Fibroblast of skin of right quadriceps (primary cell): Measurements from ENCODE around the gene OPA3.
A peak's percentile ranks its signal among the peaks of the same experiment; 100 is the strongest.
"Not testable (repeated sequence)": the region's sequence is repeated elsewhere in the genome, so short reads cannot be mapped to it uniquely, and the experiment has no call there.

ENCODE experiments used
- DNase-seq: peaks from one replicate; pipeline ENCODE4 v3.0.0-alpha.2; 2013

OPA3 gene

GRCh38 chr19:45517238-45517637 lies 67.4 kb downstream of the OPA3 start:
- no peak for DNase-seq

DNA sequence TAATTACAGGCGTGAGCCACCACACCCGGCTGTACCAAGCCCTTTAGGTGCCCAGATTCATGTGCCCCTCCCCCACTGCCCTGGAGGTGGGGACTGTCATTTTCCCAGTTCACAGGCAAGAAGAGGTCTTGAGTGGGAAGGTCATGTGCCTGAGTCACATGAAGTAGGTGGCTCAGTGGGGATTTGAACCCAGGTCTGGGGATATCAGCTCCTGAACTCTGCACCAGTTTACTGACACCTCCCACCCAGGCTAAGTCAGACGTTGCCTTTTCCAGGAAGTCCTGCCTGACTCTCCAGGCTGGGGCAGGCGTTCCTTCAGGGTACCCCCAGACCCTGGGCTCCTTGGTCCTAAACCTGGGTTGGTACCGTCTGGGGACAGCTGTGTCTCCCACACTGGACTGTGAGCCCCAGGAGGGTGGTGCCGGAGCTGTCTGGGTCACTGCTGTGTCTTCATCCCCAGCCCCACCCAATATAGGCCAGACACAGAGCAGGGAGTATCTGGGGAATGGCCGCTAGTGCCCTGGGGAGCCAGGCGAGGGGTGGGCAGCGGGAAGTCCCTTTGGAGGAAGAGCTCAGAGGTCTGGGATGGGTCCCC lies 68.7 kb downstream of the OPA3 start:
- no peak for DNase-seq

DNA sequence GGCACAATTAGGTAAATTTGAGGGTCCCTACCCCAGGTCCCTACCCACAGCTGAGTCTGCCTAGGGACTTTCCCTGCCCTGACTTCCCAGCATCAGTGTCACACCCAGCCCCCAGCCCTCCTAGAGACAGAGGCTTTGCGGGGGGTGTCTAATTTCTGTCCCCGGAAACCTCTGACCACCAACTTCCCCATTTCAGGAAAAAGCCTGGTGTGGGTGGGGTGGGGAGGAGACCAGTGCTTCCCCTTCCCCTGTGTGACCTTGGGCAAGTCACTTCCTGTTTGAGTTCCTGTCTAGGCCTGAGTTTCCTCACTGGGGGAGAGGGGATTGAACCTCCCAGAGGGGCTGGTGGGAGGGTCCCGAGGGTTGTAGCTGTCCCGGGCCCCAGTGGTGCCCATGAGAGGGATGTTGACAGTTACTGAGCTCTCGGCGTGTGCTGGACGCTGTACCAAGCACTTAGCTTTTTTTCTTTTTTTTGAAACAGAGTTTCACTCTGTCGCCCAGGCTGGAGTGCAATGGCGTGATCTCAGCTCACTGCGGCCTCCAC lies 69.4 kb downstream of the OPA3 start:
- DNase-seq, result no peak

DNA sequence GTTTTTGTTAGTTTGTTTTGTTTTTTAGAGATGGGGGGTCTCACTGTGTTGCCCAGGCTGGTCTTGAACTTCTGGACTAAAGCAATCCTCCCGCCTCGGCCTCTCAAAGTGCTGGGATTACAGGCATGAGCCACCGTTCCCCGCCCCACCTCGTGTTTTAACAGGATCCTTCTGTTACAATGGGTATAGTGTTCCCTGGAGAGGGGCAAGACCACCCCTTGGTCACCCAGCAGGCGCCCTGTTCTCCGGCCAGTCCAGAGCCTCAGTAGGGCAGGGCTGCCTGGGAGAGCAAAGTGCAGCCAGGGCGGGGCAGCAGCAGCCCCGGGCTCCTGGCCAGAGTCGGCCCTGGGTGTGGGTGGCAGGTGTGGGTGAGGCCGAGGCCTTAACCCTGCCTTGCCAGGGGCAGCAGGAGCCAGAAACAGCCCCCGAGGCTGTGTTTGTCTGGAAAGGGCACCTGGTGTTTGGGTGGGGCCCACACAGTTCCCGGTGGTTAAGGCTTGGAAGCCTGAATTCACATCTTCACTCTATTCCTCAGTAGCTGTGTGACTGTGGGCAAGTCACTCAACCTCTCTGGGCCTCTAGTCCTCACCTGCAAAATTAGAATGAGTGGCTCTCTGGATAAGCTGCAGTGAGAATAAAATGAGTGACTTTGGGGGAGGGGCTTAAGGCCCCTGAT lies 70.1 kb downstream of the OPA3 start:
- no peak for DNase-seq

GRCh38 chr19:45512881-45513483 lies 71.6 kb downstream of the OPA3 start:
- no peak for DNase-seq

DNA sequence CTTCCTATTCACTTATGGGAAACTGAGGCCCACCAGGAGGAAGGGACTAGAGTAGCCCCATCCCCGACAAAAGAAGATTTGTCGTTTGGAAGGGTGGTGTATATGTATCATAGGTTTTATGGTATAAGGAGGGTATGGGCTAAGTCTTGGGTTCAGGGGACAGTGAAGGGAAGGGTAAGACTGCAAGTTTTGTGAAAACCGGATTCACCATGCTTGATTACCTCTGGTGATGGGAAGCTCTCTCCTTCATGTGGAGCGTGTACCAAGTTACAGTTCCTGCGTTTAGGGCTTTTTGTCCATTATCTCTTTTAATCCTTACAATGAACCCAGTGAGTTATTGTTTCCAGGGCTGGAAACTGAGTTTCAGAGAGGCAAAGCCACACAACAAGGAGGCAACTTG lies 73.5 kb downstream of the OPA3 start:
- DNase-seq, result no peak

DNA sequence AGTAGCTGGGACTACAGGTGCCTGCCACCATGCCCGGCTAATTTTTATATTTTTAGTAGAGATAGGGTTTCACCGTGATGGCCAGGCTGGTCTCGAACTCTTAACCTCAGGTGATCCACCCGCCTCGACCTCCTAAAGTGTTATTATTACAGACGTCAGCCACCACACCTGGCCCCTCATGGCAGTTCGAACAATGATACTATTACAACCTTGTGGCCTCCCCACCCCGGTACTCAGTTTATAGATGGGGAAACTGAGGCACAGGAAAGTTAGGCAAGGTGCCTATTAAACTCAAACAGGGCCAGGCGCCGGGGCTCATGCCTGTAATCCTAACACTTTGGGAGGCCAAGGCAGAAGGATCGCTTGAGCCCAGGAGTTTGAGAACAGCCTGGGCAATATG lies 74.2 kb downstream of the OPA3 start:
- DNase-seq, result not testable (repeated sequence)

- no peak for DNase-seq
Measured at GRCh38 chr19:45509692-45510015, 74.9 kb downstream of the OPA3 start.

GRCh38 chr19:45508861-45509691 lies 75.5 kb downstream of the OPA3 start:
- peak; percentile 72 for DNase-seq

- no peak for DNase-seq
Measured at GRCh38 chr19:45508417-45508860, 76.2 kb downstream of the OPA3 start.

GRCh38 chr19:45507872-45508416 lies 76.7 kb downstream of the OPA3 start:
- no peak for DNase-seq

- DNase-seq, result peak; percentile 87
Measured at GRCh38 chr19:45506989-45507871, 77.4 kb downstream of the OPA3 start, which contains the start of gene VASP. Gene VASP (plus strand): TSS chr19:45507479. CDS start chr19:45507772, 293 bp downstream.

DNA sequence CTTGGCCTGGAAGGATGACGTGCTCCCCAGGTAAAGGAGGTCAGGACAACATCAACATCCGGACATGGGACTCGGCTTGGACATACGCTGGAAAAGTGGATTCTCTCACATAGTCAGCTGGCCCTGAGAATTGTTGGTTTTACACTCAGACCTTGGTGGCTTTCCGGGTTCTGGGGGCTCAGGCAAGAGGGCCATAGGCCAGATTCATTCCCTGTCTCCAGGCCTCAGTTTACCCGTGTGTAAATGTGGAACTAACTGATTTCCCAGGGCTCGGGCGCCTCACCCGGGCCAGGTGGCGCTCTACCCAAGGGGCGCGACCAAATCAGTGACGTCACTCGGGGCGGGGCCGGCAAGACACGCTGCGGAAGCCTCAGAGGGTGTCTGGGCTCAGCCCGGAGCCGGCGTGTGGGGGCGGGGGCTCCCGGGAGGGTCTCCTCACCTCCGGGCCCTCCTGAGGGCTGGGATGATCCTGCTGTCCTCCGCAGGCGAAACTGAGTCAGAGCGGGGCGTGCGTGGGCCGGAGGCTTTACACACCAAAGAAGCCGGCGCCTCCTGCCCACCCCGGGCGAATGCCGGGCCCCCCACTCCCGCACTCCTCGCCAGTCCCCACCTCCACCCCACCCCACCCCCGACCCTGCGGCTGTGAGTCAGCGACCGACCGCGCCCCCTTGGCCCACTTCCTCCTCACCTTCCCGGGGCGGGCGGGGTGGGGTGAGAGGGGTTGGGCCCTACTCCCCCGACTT lies 78.2 kb downstream of the OPA3 start:
- DNase-seq, result peak; percentile 92

DNA sequence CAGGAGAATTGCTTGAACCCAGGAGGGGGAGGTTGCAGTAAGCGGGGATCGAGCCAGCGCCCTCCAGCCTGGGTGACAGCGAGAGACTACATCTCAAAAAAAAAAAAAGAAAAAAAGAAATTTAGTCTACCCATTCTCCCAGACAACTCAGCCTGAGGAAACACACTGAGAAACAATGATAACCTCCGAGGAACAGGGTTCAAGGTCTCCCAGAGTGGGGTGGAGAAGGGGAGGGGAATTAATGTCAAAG lies 78.7 kb downstream of the OPA3 start:
- DNase-seq, result no peak

- DNase-seq, result peak; percentile 48
Measured at GRCh38 chr19:45505151-45505995, 79.2 kb downstream of the OPA3 start.

GRCh38 chr19:45503909-45504308 lies 80.7 kb downstream of the OPA3 start:
- DNase-seq, result no peak

DNA sequence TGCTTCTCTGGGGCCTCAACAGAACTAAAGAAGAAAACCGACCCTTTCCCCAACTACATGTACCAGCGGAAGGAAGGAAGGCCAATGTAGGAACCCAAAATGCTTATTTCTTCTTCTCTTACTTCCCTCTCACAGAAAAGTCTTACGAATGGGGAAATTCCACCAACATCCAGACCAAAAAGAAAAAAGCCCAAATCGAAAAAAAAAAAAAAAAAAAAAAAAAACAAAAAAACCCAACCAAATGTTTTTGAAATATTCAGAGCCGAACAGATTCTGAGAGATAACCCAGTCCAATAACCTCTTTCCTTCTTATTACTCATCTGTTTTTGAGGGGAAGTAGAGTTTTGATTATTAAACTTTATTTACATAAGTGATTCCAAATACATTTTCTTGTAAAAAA lies 82.5 kb downstream of the OPA3 start:
- no peak for DNase-seq

DNA sequence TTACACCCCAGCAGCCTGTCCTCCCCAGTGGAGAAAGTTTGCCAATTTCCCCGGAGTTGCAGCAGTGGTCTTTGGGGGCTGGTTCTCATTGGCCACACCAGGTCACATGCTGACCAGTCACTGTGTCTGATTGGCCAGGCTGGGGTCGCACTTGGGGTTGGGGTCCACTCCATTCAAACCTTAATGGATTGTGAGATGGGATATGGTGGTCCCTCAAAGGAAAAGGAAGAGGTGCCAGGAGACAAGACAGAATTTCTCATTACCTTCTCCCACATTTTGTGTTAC lies 82.9 kb downstream of the OPA3 start:
- DNase-seq, result no peak

- no peak for DNase-seq
Measured at GRCh38 chr19:45500918-45501729, 83.5 kb downstream of the OPA3 start.
